B cell (primary cell): ENCODE results near the gene PLEKHG4B. TPM values are rescaled to one million over a fixed set of nuclear protein-coding genes. Genes with fewer than 3 reads are reported as not detected.
"Not testable (repeated sequence)": the region's sequence is repeated elsewhere in the genome, so short reads cannot be mapped to it uniquely, and the experiment has no call there.

Experiments used
- ATAC-seq: fragments of 200-7000 bp; cut with Tn5 transposase; one replicate; pipeline ENCODE4 v1.10.0; 2021; ENCODE audit warnings: low read depth, mild to moderate bottlenecking, moderate number of reproducible peaks, moderate library complexity
- CTCF ChIA-PET: fragments of 350-600 bp; sonication (Branson Sonifier 250); formaldehyde crosslinking; loops from one replicate; lab custom pipeline; 2021; ENCODE audit warnings: antibody characterized with exemption, inconsistent platforms; lab: Charles Lee
- POLR2A ChIA-PET: fragments of 350-600 bp; sonication (Branson Sonifier 250); formaldehyde crosslinking; loops from one replicate; lab custom pipeline; 2021; ENCODE audit warnings: antibody characterized with exemption; lab: Charles Lee
- DNase-seq: peaks from one replicate; pipeline ENCODE4 v3.0.0; 2013
- H2AFZ ChIP-seq: 2 replicates; pipeline ENCODE4 v1.6.1; 2012; ENCODE audit warnings: mild to moderate bottlenecking, low read depth, low read length; ENCODE audit not compliant: insufficient read depth, poor library complexity, severe bottlenecking
- H3K27ac ChIP-seq, 2 donors: 1 replicate in 1 of 2; 2 replicates in 1 of 2; pipeline ENCODE4 v1.5.1; 2012 to 2013; ENCODE audit warnings: low read length in 2 of 2, mild to moderate bottlenecking in 2 of 2, moderate library complexity in 1 of 2
- H3K27me3 ChIP-seq, 4 experiments: fragments of 200-600 bp in 1 of 4; sonication (generic) in 1 of 4; replicated peaks in 1 of 4; 1 replicate in 2 of 4; 2 replicates in 2 of 4; pipeline versions ENCODE4 v1.6.1 to v1.7.0; 2013 to 2016; ENCODE audit warnings: low read length in 3 of 4, mild to moderate bottlenecking in 2 of 4, mixed read lengths in 1 of 4, moderate library complexity in 1 of 4; ENCODE audit not compliant: insufficient read depth in 4 of 4, control insufficient read depth in 3 of 4; ENCODE audit errors: control extremely low read depth in 1 of 4
- H3K36me3 ChIP-seq, 2 experiments: replicated peaks in 1 of 2; 1 replicate in 1 of 2; 2 replicates in 1 of 2; pipeline versions ENCODE4 v1.6.1 to v1.7.1; 2013; ENCODE audit warnings: low read length in 1 of 2; ENCODE audit not compliant: insufficient read depth in 2 of 2, control insufficient read depth in 1 of 2; ENCODE audit errors: control extremely low read depth in 1 of 2, extremely low read depth in 1 of 2
- H3K4me1 ChIP-seq, 2 donors: fragments of 200-600 bp in 1 of 2; sonication (generic) in 1 of 2; 1 replicate in 1 of 2; 2 replicates in 1 of 2; pipeline versions ENCODE4 v1.5.1 to v1.6.1; 2013 to 2017; ENCODE audit warnings: low read length in 2 of 2; ENCODE audit not compliant: control insufficient read depth in 2 of 2, insufficient read depth in 2 of 2
- H3K4me2 ChIP-seq: replicated peaks from 2 replicates; pipeline ENCODE3; 2012; ENCODE audit warnings: mild to moderate bottlenecking, low read depth, low read length; ENCODE audit not compliant: poor library complexity, severe bottlenecking
- H3K4me3 ChIP-seq, 5 experiments: fragments of 200-600 bp in 1 of 5; sonication (generic) in 1 of 5; 1 replicate in 3 of 5; 2 replicates in 2 of 5; pipeline versions ENCODE4 v1.5.1 to v1.7.0; 2011 to 2016; ENCODE audit warnings: low read length in 4 of 5, mild to moderate bottlenecking in 4 of 5, low read depth in 2 of 5, control low read depth in 1 of 5, moderate library complexity in 1 of 5; ENCODE audit not compliant: insufficient read depth in 1 of 5; ENCODE audit errors: control extremely low read depth in 1 of 5, extremely low read depth in 1 of 5
- H3K79me2 ChIP-seq: fragments of 200-600 bp; sonication (generic); one replicate; pipeline ENCODE4 v1.6.0; 2016; ENCODE audit warnings: low read length; ENCODE audit not compliant: control insufficient read depth, insufficient read depth
- H3K9ac ChIP-seq: fragments of 200-600 bp; sonication (generic); 2 replicates; pipeline ENCODE4 v1.6.1; 2017; ENCODE audit warnings: mild to moderate bottlenecking, low read length, moderate library complexity
- H3K9me3 ChIP-seq, 3 donors: one replicate each; pipeline versions ENCODE4 v1.6.1 to v1.7.1; 2013; ENCODE audit warnings: low read length in 2 of 3; ENCODE audit not compliant: control insufficient read depth in 2 of 3, insufficient read depth in 1 of 3; ENCODE audit errors: control extremely low read depth in 1 of 3
- H4K20me1 ChIP-seq: 2 replicates; pipeline ENCODE4 v1.6.0; 2012; ENCODE audit warnings: mild to moderate bottlenecking, low read length; ENCODE audit not compliant: insufficient read depth, control insufficient read depth, poor library complexity, severe bottlenecking
- H3K27ac Mint-ChIP-seq: one replicate; pipeline ENCODE4 v1.8.0; 2021; ENCODE audit warnings: mixed read lengths
- H3K27me3 Mint-ChIP-seq: one replicate; pipeline ENCODE4 v1.8.0; 2021; ENCODE audit warnings: mixed read lengths
- H3K4me1 Mint-ChIP-seq: one replicate; pipeline ENCODE4 v1.8.0; 2021; ENCODE audit warnings: mixed read lengths
- H3K4me3 Mint-ChIP-seq: one replicate; pipeline ENCODE4 v1.8.0; 2021; ENCODE audit warnings: mixed read lengths
- H3K9me3 Mint-ChIP-seq: one replicate; pipeline ENCODE4 v1.8.0; 2022; ENCODE audit warnings: mixed read lengths; ENCODE audit not compliant: insufficient read depth
- CTCF ChIP-seq: fragments of 200-600 bp; IDR thresholded peaks from one replicate; pipeline ENCODE4 v1.8.0; 2022; ENCODE audit warnings: antibody characterized with exemption, mild to moderate bottlenecking
- EZH2 ChIP-seq: IDR thresholded peaks from 2 replicates; pipeline ENCODE4 v1.6.1; 2012; ENCODE audit warnings: borderline replicate concordance, low read depth, mild to moderate bottlenecking, moderate library complexity, low read length; ENCODE audit not compliant: insufficient read depth, poor library complexity, severe bottlenecking
- WGBS: methylation state at CpG from one replicate; pipeline ENCODE4 v1.1.5; 2013; ENCODE audit warnings: missing lambda C conversion rate; ENCODE audit not compliant: insufficient coverage; 5-methylcytosine and 5-hydroxymethylcytosine counted together
- intact Hi-C: fragments of 100-400 bp; cut with micrococcal nuclease; formaldehyde crosslinking; loops from one replicate; pipeline ENCODE4 v1.10.0; 2022
- polyA plus RNA-seq: library from polyadenylated mRNA; depleted of rRNA; stranded (reverse); fragments of >200 nt; gene quantifications from 2 replicates; pipeline ENCODE4 v1.2.3, GENCODE V29; 2012
- total RNA-seq, 2 donors: library from RNA; stranded (reverse); fragments of 120-200 nt in 1 of 2; gene quantifications; 1 replicate in 1 of 2; 2 replicates in 1 of 2; pipeline versions ENCODE4 v1.2.3 to v1.2.4, GENCODE V29; 2013 to 2022

The PLEKHG4B gene
- total and polyA plus RNA-seq, 2 donors (not counting 1 experiment from before 2014, with no cell fraction given): not detected

GRCh38 chr5:49530-49929 is 42.4 kb upstream of the PLEKHG4B start:
- Histone ChIP-seq H3K27me3 (peaks cover 0 to 31% (median 8%) of the 10 kb centered on the region in 4 experiments), H3K9me3 (peaks cover 0 to 29% (median 0%) of the 10 kb centered on the region in 3 donors)
- DNase-seq, POLR2A ChIA-PET, H3K4me1 ChIP-seq, H4K20me1 ChIP-seq, ATAC-seq, H3K4me3 Mint-ChIP-seq, CTCF ChIA-PET, H2AFZ ChIP-seq, H3K4me2 ChIP-seq, H3K36me3 ChIP-seq, H3K27ac Mint-ChIP-seq, H3K4me1 Mint-ChIP-seq, intact Hi-C loops, H3K4me3 ChIP-seq, H3K9ac ChIP-seq, H3K9me3 Mint-ChIP-seq, H3K79me2 ChIP-seq, H3K27ac ChIP-seq: not testable (repeated sequence)
- WGBS: 93% methylated on average over 4 of the region's 5 CpGs
- peaks cover 35% of the 10 kb centered on the region for H3K27me3 Mint-ChIP-seq

GRCh38 chr5:49953-50544 is 41.9 kb upstream of the PLEKHG4B start:
- no peak overlapping the region for H2AFZ ChIP-seq
- H3K4me2 ChIP-seq: no peak overlapping the region
- H4K20me1 ChIP-seq: no peaks in the 10 kb centered on the region
- H3K4me1 Mint-ChIP-seq: peaks cover 2% of the 10 kb centered on the region
- 92% methylated on average over 7 of the region's 8 CpGs for WGBS
- H3K27me3 ChIP-seq: peaks cover 0 to 36% (median 9%) of the 10 kb centered on the region in 4 experiments
- no peak overlapping the region for H3K27ac Mint-ChIP-seq
- no peak for ATAC-seq
- H3K4me1 ChIP-seq: peaks cover 4% of the 10 kb centered on the region in 2 donors
- no peaks in the 10 kb centered on the region for H3K36me3 ChIP-seq
- no peak overlapping the region for H3K9ac ChIP-seq
- H3K79me2 ChIP-seq: no peaks in the 10 kb centered on the region
- H3K27me3 Mint-ChIP-seq: peaks cover 37% of the 10 kb centered on the region
- H3K4me3 Mint-ChIP-seq: no peak overlapping the region
- intact Hi-C loops: no loop called here
- ChIA-PET POLR2A (no interaction called here), CTCF (no interaction called here)
- H3K9me3 Mint-ChIP-seq: no peaks in the 10 kb centered on the region
- no peak overlapping the region for H3K4me3 ChIP-seq
- DNase-seq: no peak
- no peak overlapping the region for H3K27ac ChIP-seq
- peaks cover 0 to 34% (median 0%) of the 10 kb centered on the region in 3 donors for H3K9me3 ChIP-seq
- TF ChIP-seq EZH2 (no peak), CTCF (no peak)
